ENCODE measurements around the gene ZFC3H1. TPM values are rescaled to one million over a fixed set of nuclear protein-coding genes. Genes with fewer than 3 reads are reported as not detected.

ZFC3H1 gene
- total and polyA plus RNA-seq, 2 of the 8 experiments (the other 6 are each of a cell fraction or from before 2014, with no cell fraction given): 20.0 to 32.4 TPM

GRCh38 chr12:71662849-71663560 is 643 bp downstream of the ZFC3H1 start (continued):
- TF ChIP-seq KDM1A (IDR thresholded peaks at IDR 0.05; ENCODE audit: borderline replicate concordance, low read length): no peak

Measured in H1 (cell line).